Gastroesophageal sphincter (tissue), 2 donors: ENCODE data around the gene LEKR1.

Experiments
- POLR2A ChIP-seq, 2 donors: fragments of 450-650 bp; IDR thresholded peaks; one replicate each; pipeline ENCODE4 v1.6.1; 2017; ENCODE audit warnings: antibody characterized with exemption in 2 of 2, mild to moderate bottlenecking in 2 of 2, moderate library complexity in 1 of 2
- POLR2AphosphoS5 ChIP-seq: sonication (generic); formaldehyde crosslinking; IDR thresholded peaks from one replicate; pipeline ENCODE4 v1.6.1; 2017; ENCODE audit warnings: antibody characterized with exemption

GRCh38 chr3:157043771-157044170 lies 217.6 kb downstream of the LEKR1 start:
- TF ChIP-seq POLR2A (IDR thresholded peaks at IDR 0.05) (no peak), POLR2AphosphoS5 (no peak)
